GM19193 (cell line): ENCODE measurements around the gene ARHGAP35.

Experiments
- POLR2A ChIP-seq: IDR thresholded peaks from 4 replicates; pipeline ENCODE4 v1.6.1; 2011; ENCODE audit not compliant: insufficient read depth, insufficient read length; ENCODE audit errors: extremely low read depth

Gene ARHGAP35

GRCh38 chr19:46909356-46909755 is 48.6 kb downstream of the ARHGAP35 start:
- no peak for TF ChIP-seq POLR2A
